Activated CD8-positive, alpha-beta memory T cell treated with anti-CD3 and anti-CD28 coated beads for 24 hours (primary cell): ENCODE measurements around the gene CTIF.

Experiments
- DNase-seq: peaks from one replicate; pipeline ENCODE4 v3.0.0-alpha.2; 2020

Gene CTIF

DNA sequence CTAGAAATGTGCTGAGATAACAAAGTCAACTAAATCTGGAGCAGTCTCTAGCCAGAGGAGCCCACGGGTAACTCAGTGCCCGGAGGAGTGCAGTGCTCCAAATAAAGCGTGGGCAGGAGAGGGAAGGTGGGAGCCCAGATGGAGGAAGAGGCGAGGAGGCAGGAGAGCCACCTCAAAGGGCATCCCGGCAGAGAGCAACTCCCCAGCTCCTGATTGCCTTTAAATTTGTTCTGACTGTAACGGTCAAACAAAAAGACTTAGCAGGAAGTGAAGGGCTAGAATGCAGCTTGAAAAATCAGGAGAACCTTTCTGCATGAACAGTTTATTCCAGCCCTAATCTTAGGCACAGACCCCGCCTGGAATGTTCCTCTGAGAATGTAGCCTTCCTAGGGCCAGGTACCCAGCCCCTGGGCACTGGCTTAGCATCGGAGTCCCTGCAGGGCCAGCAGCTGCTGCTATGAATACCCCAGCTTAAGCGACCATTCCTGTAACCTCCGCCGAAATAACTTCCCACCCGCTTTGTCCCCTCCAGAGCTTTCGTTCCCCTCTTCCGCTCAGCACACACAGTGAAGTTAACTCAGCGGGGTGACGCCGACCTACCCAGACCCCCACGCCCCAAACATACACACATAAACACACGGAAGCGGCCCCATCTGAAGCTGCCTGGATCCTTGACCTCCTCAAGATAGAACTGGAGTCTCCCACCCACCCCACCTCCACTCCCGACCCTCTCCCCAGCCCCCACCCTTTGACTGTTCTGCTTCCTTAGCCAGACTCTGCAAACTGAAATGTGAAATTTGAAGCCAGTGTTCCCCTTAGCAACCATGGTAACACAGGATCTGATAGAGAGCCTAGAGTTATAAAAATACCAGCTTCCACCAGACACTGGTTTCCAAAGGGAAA, 288.7 kb downstream of the CTIF start:
- DNase-seq: peak; percentile 37

DNA sequence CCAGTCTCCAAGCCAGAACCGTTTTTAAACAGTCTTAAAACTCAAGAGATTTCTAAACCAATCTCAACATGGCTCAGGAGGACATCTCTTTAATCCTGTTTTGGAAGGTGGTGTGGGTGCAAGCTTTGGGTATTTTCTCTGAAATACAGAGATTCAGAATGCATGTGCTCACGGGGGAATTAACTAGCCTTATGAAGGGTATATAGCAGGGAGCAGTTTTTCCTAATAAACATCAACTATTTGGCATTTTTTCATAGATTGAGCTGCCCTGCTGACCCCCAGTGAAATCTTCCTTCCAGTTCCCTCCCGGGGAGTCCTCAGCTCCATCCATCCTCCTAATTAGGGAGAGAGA, 289.3 kb downstream of the CTIF start:
- peak; percentile 13 for DNase-seq

DNA sequence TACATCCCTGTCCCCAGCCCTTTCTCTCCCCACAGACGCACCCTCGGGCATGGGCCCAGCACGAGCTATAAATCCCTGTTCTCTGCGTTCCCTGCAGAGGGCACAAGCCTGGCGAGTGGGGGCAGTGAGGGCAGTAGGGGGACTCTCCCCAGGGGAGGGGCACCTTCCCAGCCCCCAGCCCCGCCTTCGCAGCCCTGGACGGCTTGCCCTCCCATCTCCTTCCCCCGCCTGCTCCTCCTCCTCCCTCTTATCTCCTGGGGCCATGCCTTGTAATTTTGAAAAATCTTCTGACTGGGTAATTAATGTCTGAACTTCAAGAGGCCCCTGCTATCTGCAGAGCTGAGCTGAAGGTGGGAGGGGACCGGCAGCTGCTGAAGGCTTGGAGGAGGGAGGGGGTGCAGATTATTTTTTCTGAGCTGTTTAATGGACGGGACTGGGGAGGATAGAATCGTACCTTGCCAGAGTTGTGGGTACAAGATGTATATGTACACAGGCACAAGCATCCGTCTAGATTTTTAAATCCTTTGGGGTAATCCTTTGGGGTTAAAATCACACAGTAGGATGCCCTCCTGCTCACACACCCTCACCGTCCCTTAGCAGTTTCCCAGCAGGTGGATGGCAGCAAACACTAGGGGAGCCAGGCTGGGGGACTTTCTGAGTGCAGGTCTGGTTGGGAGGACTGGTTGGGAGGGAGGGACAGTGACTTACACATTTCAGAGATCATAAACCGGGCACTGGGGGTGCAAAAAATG, 290.0 kb downstream of the CTIF start:
- peak; percentile 49 for DNase-seq

DNA sequence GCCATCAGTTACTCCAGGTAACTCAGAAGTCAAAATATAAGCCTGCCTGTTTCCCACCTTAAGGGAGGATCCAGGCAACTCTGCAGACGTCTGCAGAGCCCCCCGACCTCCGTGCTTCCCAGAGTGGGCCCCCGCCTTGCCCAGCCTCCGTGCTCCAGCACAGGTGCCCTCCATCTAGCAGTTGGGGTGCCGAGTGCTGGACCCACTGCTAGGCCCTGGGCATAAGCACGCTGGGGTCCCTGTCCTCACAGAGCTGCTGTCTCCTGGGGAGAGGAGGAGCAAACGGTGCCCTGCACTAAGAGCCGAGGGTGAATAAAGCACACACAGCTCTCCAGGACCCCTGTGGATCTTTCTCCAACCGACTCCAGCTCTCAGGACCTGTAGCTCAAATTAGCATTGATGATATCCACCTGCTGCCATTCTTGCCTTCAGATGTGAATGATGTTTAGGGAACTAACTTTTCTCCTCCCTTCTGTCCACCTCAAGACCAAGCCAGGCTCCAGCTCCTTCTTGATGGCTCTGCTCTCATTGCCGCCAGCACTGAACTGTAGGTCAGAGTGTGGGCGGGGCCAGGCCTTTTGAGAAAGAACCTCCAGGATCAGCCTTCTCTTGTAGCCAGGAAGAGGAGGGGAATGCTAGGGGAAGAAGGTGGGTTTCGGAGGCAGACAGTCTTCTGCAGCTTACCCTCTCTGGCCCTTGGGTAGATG, 290.8 kb downstream of the CTIF start:
- peak; percentile 53 for DNase-seq

DNA sequence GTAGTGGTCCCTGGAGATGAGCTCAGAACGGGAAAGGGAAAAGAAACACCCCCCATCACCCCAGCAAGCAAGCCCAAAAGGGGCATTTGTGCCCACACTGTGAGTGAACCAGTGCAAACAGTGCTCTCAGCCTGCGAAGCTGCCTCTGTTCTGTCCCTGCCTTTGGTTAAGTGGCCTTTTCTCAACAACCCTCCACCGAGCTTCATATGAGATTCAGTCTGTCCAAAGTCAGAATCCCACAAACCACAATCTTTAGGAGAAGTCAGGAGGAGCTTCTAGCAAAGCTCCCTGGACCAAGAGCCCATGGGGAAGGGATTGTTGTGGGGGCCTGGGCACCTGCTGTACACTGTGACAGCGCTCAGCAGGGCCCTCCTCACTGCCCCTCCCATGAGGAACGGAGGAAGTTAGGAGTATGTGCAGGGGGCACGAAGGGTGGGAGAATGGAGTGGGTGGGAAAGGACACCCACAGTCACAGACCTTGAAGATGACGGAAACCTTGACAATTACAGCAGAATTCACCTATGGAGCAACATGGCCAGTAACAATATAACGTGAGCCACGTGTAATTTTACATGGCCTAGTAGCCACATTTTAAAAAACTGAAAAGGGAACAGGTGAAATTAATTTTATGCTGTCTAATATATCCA, 292.4 kb downstream of the CTIF start:
- peak; percentile 53 for DNase-seq

DNA sequence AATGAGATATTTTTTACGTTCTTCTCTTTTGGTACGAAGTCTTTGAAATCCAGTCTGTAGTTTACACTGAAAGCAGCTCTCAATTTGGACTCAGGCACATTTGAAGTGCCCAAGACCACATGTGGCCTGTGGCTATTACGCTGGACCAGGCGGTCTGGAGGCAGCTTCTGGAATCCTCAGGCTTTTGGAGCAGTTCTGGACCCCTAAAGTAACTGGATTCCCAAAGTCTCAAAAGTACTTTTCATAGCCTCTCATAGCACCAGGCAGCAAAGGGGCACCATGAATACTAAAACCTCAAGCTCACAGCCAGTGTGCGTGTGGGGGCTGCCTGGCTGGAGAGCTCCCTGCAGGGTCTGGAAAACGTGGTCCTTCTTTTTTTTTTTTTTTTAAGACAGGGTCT, 293.0 kb downstream of the CTIF start:
- peak; percentile 38 for DNase-seq

DNA sequence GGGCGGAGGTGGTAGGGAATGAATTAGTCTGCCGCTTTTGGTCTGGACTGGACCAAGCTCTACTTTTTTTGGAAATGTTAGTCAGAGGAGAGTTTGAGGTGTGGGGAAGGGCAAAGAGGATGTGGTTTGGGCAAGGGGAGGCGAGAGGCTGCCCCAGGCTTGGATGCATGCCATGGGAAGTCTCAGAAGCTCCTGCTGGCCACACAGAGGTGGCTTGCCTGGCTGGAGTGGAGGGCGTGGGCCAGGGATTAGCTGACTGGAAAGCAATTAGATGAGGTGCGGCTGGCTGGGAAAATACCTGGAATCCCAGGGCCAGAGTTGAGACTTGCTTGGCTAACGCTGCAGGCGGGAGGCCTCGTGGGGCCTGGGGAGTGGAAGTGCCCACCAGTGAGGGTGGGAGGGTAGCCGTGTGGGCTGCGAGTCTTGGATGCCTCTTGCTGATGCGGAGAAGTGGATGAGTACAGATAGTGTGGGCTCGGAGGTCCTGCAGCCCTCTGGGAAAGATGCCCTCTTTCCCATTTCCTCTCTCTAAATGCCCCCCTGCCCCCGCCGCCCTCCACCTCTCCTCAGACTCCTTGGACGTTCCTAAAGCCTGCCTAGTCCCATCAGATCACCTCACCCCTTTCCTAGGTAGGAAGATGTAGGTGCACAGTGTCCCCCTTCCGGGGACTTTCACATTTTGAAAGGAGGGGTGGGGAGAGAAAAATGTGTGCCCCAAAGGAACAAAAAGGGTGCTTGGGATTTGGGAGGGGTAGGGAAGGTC, 294.3 kb downstream of the CTIF start:
- DNase-seq: peak; percentile 61

DNA sequence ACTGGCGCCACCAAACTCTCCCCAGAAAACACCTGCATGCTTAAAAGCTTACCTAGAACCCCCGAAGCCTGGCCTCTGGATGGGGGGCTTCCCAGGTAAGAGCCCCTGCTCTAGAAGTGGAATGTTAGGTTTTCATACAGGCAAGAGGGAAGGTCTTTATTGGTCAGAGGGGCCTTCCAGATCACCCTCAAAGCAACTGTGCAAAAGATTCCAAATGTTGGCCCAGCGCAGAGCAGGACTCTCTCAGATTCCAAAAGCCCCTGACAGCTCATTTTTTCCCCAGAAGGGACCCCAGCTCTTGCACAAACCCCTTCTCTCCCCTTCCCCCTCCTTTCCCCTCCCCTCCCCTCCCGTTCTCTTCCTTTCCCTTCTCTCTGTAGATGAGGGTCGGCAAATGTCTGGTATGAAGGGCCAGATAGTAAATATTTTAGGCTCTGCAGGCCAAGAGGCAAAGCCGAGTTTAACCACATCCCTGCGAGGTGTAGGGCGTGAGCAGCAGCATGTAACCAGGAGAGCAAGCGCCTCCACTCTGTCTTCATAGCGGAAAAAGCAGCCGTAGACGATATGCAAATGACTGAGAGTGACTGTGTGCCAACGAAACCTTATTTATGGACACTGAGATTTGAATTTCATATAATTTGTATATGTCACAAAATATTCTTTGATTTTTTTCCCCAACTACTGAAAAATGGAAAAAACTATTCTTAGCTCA, 295.0 kb downstream of the CTIF start:
- DNase-seq: peak; percentile 75

DNA sequence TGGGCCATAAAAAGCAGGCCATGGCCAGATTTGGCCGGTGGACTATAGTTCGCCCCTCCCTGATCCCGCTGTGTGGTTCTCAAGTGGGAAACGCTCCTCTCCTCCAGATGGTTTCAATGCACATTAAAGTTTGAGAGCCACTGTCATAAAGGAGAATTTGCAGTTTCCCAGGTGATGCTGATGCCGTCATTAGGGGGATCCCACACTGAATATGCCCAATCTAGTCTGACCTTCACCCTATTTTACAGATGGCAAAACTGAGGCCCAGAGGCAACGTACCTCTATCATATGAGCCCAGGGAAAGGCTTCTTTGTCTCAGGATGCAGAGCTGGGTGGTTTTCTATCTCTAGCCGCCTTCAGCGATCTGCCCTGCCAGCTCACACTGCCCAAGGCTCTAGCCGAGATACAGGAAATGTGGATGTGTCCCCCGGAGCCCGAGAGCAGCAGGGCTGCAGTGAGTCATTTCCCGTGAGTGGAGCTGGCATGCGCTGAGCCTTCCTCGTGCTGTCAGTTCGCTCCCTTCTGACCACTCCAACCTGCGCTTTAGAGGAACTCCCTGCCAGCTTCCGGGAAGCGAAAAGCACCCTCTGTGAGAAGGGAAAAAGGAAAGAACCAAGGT, 295.7 kb downstream of the CTIF start:
- peak; percentile 87 for DNase-seq

DNA sequence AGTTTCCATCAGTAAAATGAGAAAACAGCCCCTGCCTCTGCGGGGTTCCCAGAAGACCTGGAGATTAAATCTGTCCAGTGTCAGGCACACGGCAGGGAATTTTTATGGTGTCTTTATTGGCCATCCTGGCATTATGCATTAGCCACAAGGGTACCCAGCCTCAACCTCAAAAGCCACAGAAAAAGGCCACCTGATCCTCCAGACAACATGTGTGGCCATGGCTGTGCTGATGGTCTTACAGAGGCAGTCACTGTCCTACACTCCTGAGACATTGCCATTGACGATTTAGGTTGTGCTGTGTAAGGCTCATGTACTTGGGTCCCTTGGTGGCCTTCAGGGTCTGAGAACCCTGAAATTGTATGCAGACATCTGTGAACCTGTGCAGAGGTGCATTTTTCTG, 296.3 kb downstream of the CTIF start:
- DNase-seq: no peak

DNA sequence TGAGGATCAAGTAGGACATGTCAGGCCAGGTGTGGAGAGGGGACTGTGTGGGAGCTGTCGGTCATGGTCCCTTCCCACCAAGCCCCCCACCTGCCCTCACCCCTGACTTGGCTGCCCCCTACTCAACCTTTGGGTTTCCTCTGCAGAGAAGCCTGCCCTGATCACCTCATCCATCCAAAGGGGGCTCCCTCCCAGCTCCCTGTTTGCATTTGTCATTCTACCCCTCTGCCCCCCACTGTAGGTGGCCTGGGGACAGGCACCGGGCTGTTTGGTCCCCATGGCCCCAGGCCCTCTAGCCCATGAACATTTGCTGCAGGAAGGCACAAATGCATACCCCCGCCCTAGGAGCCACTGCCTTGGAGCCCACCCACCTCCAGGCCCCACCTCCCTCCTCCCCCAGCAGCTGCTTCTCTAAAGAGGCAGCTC, 296.9 kb downstream of the CTIF start:
- DNase-seq: no peak

DNA sequence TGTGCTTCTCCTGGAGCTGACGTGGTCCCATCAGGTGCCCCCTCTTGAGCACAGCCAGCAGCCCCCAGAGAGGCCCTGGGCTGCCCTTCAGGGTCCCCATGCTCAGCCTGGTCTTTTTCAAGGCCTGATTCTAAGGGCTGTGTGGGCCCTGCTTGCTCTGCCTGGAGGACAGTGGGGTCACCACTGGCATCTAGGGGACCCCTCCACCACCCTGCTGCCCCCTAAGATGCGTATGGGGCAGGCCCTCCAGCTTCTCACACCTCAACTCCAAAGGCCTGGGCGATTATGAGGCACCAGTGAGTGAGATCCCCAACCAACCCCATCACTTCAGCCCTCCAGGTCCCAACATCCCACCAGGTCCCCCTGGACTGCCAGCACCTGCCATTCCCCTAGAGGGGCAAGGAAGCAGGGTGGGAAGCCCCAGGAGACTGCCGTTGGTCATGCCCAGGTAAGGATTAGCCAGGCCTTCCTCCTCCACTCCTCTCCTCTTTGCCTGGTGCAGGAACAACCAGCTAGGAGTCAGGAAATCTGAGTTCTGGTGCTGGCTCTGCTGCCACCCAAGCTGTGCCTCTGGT, 297.5 kb downstream of the CTIF start:
- DNase-seq: no peak

DNA sequence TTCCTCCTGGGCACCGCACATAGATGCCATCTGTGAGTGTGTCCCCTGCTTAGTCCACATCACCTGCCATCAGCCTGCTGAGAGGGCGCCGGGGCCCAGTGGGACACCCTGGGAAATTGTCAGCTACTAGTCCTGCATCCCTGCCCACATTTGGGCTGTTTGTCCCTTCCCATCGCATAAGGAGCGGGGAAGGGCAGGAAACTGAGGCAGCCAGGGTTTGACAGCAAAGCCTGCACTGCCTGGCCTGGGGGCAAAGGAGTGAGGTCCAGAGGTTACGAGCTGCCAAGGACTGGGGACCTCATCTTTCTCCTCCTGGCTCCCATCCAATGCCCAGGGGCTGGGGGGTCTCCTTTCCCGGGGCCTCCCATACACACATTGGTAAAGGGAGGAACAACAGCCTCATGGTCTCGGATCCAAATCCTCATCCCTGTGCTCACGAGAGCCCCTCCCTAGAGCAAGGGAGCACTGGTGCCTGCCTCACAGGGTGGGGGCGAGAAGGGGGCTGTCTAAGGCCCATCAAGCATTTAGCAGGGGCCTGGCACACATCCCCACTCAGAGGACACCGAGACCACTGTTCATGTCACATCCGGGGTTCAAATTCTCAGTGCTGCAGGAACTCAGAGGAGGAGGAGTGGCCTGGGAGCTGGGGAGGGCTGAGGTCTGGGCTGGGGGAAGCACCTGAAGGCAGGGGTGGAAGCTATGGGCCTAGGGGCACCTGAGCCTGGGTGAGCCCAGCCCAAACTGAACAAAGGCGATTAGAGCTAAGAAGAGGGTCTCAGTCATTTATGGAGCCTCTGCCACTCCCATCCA, 298.2 kb downstream of the CTIF start:
- no peak for DNase-seq

DNA sequence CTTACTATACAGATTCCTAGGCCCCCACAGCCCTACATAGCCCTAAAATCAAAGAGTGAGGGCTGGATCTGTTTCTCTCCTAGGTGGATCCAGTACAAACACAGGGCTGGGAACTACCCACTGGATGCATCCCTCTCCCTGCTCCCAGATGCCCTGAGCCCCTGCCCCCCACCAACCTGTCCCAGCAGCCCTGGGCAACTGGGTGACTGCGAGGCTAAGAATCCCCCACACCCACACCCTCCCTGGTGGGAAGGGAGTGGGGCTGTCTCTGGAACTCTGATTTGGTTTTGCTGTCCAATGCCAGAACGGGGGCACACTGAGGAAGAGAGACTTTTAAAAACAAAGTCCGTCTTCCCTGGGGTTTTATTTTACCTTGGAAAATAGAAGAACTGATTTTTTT, 298.8 kb downstream of the CTIF start:
- no peak for DNase-seq

DNA sequence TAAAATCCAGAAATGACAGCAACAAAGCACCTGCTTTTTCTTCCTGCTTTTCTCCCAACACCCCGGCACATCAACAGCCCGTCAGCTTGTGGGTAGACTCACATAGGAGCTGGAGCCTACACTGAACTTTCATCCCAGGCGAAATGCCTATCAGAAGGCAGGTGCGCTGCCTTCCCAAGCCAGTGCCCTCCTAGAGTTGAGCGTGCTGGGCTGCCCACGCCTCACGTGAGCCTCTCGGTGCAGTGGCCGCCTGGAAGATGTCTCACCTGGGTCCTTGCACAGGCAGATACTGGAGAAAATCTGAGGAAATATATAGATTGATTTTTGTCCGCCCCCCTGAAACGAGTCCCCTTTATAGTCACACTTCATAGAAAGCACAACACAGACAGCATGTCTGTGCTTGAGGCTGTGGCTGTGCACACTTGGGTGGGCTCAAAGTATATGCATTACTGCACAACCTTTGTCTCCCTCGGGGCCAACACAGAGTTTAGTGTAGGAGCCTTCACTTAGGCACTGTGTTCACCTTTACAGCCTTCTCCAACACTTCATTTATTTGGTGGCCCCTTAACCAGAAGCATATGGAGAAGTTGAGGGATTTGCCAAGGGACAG, 299.4 kb downstream of the CTIF start:
- DNase-seq: no peak

DNA sequence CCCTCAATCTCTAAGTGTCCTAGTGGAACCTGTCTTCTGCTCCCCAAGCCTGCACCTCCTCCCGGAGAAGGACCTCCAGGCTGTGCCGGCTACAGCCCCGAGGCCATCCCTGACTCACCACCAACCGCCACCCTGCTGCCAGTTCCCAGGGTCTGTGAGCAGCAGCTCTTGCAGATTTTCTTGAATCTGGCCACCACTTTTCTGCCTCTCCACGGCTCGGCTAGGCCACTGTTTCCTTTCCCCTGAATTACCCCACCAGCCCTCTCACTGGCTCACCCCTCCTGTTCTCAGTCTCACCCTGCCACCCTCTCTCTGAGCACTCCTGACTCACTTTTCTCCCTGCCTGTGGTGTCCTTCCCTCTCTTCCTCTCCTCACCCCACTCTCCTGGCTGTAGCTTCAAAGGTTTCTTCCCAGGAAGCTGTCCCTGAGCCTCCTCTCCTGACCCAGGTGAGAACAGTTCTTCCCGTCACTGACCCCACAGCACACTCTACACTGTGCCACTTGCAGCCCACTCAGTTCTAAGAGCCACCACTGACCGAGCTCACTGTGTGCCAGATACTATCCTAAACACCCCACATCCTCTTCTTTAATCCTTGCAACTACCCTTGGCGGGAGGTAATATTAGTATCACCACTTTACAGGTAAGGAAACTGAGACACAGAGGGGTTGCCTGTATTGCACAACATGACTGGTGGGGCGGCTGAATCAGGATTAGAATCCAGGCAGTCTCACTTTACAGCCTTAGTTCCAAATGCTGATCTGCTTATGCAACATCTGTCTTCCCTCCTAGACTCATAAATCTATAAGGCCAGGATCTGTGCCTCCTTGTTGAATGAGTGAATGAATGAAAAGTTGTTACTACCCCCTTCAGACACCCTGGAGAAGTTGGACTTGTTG, 300.3 kb downstream of the CTIF start:
- no peak for DNase-seq

DNA sequence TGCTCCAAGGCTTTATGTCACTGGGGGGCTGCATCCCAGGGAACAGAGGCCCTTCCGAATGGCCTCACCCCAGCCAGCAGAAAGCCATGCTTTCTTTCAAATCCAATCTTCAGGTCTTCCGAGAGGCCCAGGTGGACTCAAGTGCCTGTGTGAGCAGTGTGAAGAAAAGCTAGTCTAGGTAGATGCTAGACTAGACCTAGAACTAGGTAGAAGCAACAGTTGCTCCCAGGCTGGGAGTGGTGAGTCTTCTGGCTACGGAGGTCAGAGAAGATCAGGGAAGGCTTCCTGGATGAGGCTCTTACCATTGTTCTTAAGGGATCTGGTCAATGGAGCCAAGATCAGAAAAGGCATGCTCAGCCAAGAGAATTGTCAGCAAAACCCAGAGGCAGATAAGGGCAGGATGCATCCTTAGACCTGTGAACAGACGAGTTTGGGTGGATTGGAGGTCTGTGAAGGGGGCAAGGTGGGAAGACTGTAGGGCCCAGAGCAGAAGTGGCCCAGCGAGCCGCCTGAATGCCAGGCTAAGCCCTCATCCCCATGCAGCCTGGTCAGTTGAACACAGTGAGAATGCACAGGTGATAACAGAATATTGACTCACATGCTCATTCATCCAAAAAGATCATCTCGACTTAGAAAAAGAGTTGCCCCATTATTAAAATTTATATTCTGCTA, 301.1 kb downstream of the CTIF start:
- no peak for DNase-seq

DNA sequence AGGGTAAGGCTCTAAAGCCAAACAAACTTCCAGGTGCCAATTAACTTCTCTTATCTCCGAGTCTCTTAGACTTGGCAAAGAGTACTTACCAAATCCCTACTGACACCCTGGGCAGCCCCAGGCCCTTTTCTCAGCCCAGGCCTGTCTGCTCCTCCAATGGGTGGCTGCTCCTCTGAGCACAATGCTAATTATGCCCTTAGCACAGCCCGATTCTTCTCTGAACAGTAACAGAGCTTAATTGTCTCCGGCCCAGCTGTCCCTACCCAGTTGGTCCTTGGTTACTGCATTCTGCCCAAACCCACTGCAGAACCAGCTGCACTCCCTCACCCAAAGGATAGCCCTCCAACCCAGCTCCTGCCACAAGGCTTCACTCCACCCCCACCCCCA, 301.7 kb downstream of the CTIF start:
- no peak for DNase-seq
